ENCODE measurements around the gene CAB39L.

CAB39L gene

GRCh38 chr13:49346460-49346859 lies 97.4 kb downstream of the CAB39L start:
- Histone ChIP-seq H3K36me3 (replicated peaks in 1 of 2; ENCODE audit: control insufficient read depth in 2 of 2, insufficient read depth in 2 of 2, low read length in 2 of 2) (no peaks in the 10 kb centered on the region), H3K14ac (ENCODE audit: low read length) (no peak overlapping the region), H3K23ac (ENCODE audit: low read depth, low read length, poor library complexity) (no peak overlapping the region), H3K27me3 (ENCODE audit: control insufficient read depth in 3 of 3, insufficient read depth in 3 of 3, low read depth in 1 of 3, low read length in 3 of 3) (no peaks in the 10 kb centered on the region), H3K9ac (ENCODE audit: low read depth, low read length, poor library complexity) (no peak overlapping the region), H2AK5ac (ENCODE audit: low read depth, low read length) (no peak overlapping the region), H3K27ac (replicated peaks; ENCODE audit: low read length) (no peak overlapping the region), H2AFZ (ENCODE audit: low read length) (no peak overlapping the region), H3K79me1 (ENCODE audit: low read depth, low read length) (no peaks in the 10 kb centered on the region), H2BK12ac (ENCODE audit: low read length) (no peak overlapping the region), H3K4me1 (ENCODE audit: control insufficient read depth in 2 of 2, insufficient read depth in 1 of 2, low read depth in 1 of 2, low read length in 2 of 2) (peaks cover 0 to 3% of the 10 kb centered on the region in 2 donors), H3K4me3 (ENCODE audit: low read length in 2 of 2) (no peak overlapping the region), H4K91ac (ENCODE audit: low read depth, low read length, poor library complexity) (no peak overlapping the region), H2BK120ac (ENCODE audit: low read depth, low read length) (no peak overlapping the region), H3K9me3 (replicated peaks in 1 of 2; ENCODE audit: control insufficient read depth in 2 of 2, insufficient read depth in 1 of 2, low read depth in 1 of 2, low read length in 2 of 2) (peaks cover 0 to 1% of the 10 kb centered on the region in 2 donors), H4K8ac (ENCODE audit: low read depth, low read length) (no peak overlapping the region), H3K4me2 (ENCODE audit: insufficient read depth, low read length, poor library complexity, severe bottlenecking) (no peak overlapping the region), H3K18ac (ENCODE audit: low read length) (no peak overlapping the region), H3K4ac (ENCODE audit: low read length) (no peak overlapping the region), H2BK5ac (ENCODE audit: low read length) (no peak overlapping the region), H2BK15ac (ENCODE audit: low read length) (no peak overlapping the region)
- WGBS, 2 donors (ENCODE audit: extremely low coverage in 2 of 2, insufficient read length in 2 of 2, insufficient replicate concordance in 1 of 2) = no CpG with 5 or more reads among the region's 5 CpGs
- no peak for DNase-seq (ENCODE audit: low spot score)

- Histone ChIP-seq H3K18ac (ENCODE audit: low read length) (no peak overlapping the region), H3K14ac (ENCODE audit: low read length) (no peak overlapping the region), H2AK5ac (ENCODE audit: low read depth, low read length) (no peak overlapping the region)
Observed at GRCh38 chr13:49343731-49344130, 100.1 kb downstream of the CAB39L start.

GRCh38 chr13:49343255-49343654 lies 100.6 kb downstream of the CAB39L start:
- no peak overlapping the region for H3K23ac ChIP-seq (ENCODE audit: low read depth, low read length, poor library complexity)
- no peaks in the 10 kb centered on the region for H3K36me3 ChIP-seq (replicated peaks in 1 of 2; ENCODE audit: control insufficient read depth in 2 of 2, insufficient read depth in 2 of 2, low read length in 2 of 2)
- no peak overlapping the region for H3K18ac ChIP-seq (ENCODE audit: low read length)
- no peak overlapping the region for H3K14ac ChIP-seq (ENCODE audit: low read length)
- no peak overlapping the region for H2BK5ac ChIP-seq (ENCODE audit: low read length)
- no peaks in the 10 kb centered on the region for H3K4me1 ChIP-seq (ENCODE audit: control insufficient read depth in 2 of 2, insufficient read depth in 1 of 2, low read depth in 1 of 2, low read length in 2 of 2)
- H3K9me3 ChIP-seq (replicated peaks in 1 of 2; ENCODE audit: control insufficient read depth in 2 of 2, insufficient read depth in 1 of 2, low read depth in 1 of 2, low read length in 2 of 2) = peaks cover 0 to 1% of the 10 kb centered on the region in 2 donors
- H3K27ac ChIP-seq (replicated peaks; ENCODE audit: low read length) = no peak overlapping the region
- no peak overlapping the region for H2BK120ac ChIP-seq (ENCODE audit: low read depth, low read length)
- H3K79me1 ChIP-seq (ENCODE audit: low read depth, low read length) = no peaks in the 10 kb centered on the region
- no peak overlapping the region for H2BK12ac ChIP-seq (ENCODE audit: low read length)
- no peak overlapping the region for H4K91ac ChIP-seq (ENCODE audit: low read depth, low read length, poor library complexity)
- WGBS, 2 donors (ENCODE audit: extremely low coverage in 2 of 2, insufficient read length in 2 of 2, insufficient replicate concordance in 1 of 2) = no CpG with 5 or more reads among the region's 3 CpGs
- no peak overlapping the region for H2AFZ ChIP-seq (ENCODE audit: low read length)
- no peak overlapping the region for H2BK15ac ChIP-seq (ENCODE audit: low read length)
- DNase-seq (ENCODE audit: low spot score) = no peak
- no peak overlapping the region for H3K4me3 ChIP-seq (ENCODE audit: low read length in 2 of 2)
- H2AK5ac ChIP-seq (ENCODE audit: low read depth, low read length) = no peak overlapping the region
- no peaks in the 10 kb centered on the region for H3K27me3 ChIP-seq (ENCODE audit: control insufficient read depth in 3 of 3, insufficient read depth in 3 of 3, low read depth in 1 of 3, low read length in 3 of 3)
- no peak overlapping the region for H3K4ac ChIP-seq (ENCODE audit: low read length)
- no peak overlapping the region for H3K4me2 ChIP-seq (ENCODE audit: insufficient read depth, low read length, poor library complexity, severe bottlenecking)
- no peak overlapping the region for H3K9ac ChIP-seq (ENCODE audit: low read depth, low read length, poor library complexity)
- H4K8ac ChIP-seq (ENCODE audit: low read depth, low read length) = no peak overlapping the region

More at GRCh38 chr13:49343731-49344130, 100.1 kb downstream of the CAB39L start:
- no peak for DNase-seq (ENCODE audit: low spot score)
- H3K4me3 ChIP-seq (ENCODE audit: low read length in 2 of 2) = no peak overlapping the region
- no peak overlapping the region for H3K4ac ChIP-seq (ENCODE audit: low read length)
- no peak overlapping the region for H2AFZ ChIP-seq (ENCODE audit: low read length)
- WGBS, 2 donors (ENCODE audit: extremely low coverage in 2 of 2, insufficient read length in 2 of 2, insufficient replicate concordance in 1 of 2) = no CpG with 5 or more reads among the region's 2 CpGs
- no peak overlapping the region for H3K9ac ChIP-seq (ENCODE audit: low read depth, low read length, poor library complexity)
- no peak overlapping the region for H3K27ac ChIP-seq (replicated peaks; ENCODE audit: low read length)
- peaks cover 0 to 1% of the 10 kb centered on the region in 2 donors for H3K4me1 ChIP-seq (ENCODE audit: control insufficient read depth in 2 of 2, insufficient read depth in 1 of 2, low read depth in 1 of 2, low read length in 2 of 2)
- H2BK5ac ChIP-seq (ENCODE audit: low read length) = no peak overlapping the region
- H3K36me3 ChIP-seq (replicated peaks in 1 of 2; ENCODE audit: control insufficient read depth in 2 of 2, insufficient read depth in 2 of 2, low read length in 2 of 2) = no peaks in the 10 kb centered on the region
- H3K23ac ChIP-seq (ENCODE audit: low read depth, low read length, poor library complexity) = no peak overlapping the region
- peaks cover 0 to 1% of the 10 kb centered on the region in 2 donors for H3K9me3 ChIP-seq (replicated peaks in 1 of 2; ENCODE audit: control insufficient read depth in 2 of 2, insufficient read depth in 1 of 2, low read depth in 1 of 2, low read length in 2 of 2)
- no peak overlapping the region for H4K91ac ChIP-seq (ENCODE audit: low read depth, low read length, poor library complexity)
- H3K27me3 ChIP-seq (ENCODE audit: control insufficient read depth in 3 of 3, insufficient read depth in 3 of 3, low read depth in 1 of 3, low read length in 3 of 3) = no peaks in the 10 kb centered on the region
- no peak overlapping the region for H3K4me2 ChIP-seq (ENCODE audit: insufficient read depth, low read length, poor library complexity, severe bottlenecking)
- H2BK120ac ChIP-seq (ENCODE audit: low read depth, low read length) = no peak overlapping the region
- H2BK12ac ChIP-seq (ENCODE audit: low read length) = no peak overlapping the region
- H4K8ac ChIP-seq (ENCODE audit: low read depth, low read length) = no peak overlapping the region
- H3K79me1 ChIP-seq (ENCODE audit: low read depth, low read length) = no peaks in the 10 kb centered on the region
- no peak overlapping the region for H2BK15ac ChIP-seq (ENCODE audit: low read length)

- DNase-seq (ENCODE audit: low spot score) = no peak
- H3K4me1 ChIP-seq (ENCODE audit: control insufficient read depth in 2 of 2, insufficient read depth in 1 of 2, low read depth in 1 of 2, low read length in 2 of 2) = no peaks in the 10 kb centered on the region
- no peak overlapping the region for H3K9ac ChIP-seq (ENCODE audit: low read depth, low read length, poor library complexity)
- no peak overlapping the region for H2BK5ac ChIP-seq (ENCODE audit: low read length)
- H3K36me3 ChIP-seq (replicated peaks in 1 of 2; ENCODE audit: control insufficient read depth in 2 of 2, insufficient read depth in 2 of 2, low read length in 2 of 2) = no peaks in the 10 kb centered on the region
- no peak overlapping the region for H3K4ac ChIP-seq (ENCODE audit: low read length)
- H2BK120ac ChIP-seq (ENCODE audit: low read depth, low read length) = no peak overlapping the region
- no peaks in the 10 kb centered on the region for H3K27me3 ChIP-seq (ENCODE audit: control insufficient read depth in 3 of 3, insufficient read depth in 3 of 3, low read depth in 1 of 3, low read length in 3 of 3)
- WGBS, 2 donors (ENCODE audit: extremely low coverage in 2 of 2, insufficient read length in 2 of 2, insufficient replicate concordance in 1 of 2) = no CpG with 5 or more reads among the region's 2 CpGs
- no peak overlapping the region for H2BK15ac ChIP-seq (ENCODE audit: low read length)
- H2BK12ac ChIP-seq (ENCODE audit: low read length) = no peak overlapping the region
- H3K23ac ChIP-seq (ENCODE audit: low read depth, low read length, poor library complexity) = no peak overlapping the region
- peaks cover 0 to 1% of the 10 kb centered on the region in 2 donors for H3K9me3 ChIP-seq (replicated peaks in 1 of 2; ENCODE audit: control insufficient read depth in 2 of 2, insufficient read depth in 1 of 2, low read depth in 1 of 2, low read length in 2 of 2)
- no peak overlapping the region for H4K8ac ChIP-seq (ENCODE audit: low read depth, low read length)
- H3K27ac ChIP-seq (replicated peaks; ENCODE audit: low read length) = no peak overlapping the region
- H2AFZ ChIP-seq (ENCODE audit: low read length) = no peak overlapping the region
- no peak overlapping the region for H3K14ac ChIP-seq (ENCODE audit: low read length)
- no peak overlapping the region for H4K91ac ChIP-seq (ENCODE audit: low read depth, low read length, poor library complexity)
- H3K4me2 ChIP-seq (ENCODE audit: insufficient read depth, low read length, poor library complexity, severe bottlenecking) = no peak overlapping the region
- H3K4me3 ChIP-seq (ENCODE audit: low read length in 2 of 2) = no peak overlapping the region
- no peaks in the 10 kb centered on the region for H3K79me1 ChIP-seq (ENCODE audit: low read depth, low read length)
- H2AK5ac ChIP-seq (ENCODE audit: low read depth, low read length) = no peak overlapping the region
- H3K18ac ChIP-seq (ENCODE audit: low read length) = no peak overlapping the region
Observed at GRCh38 chr13:49342454-49342853, 101.4 kb downstream of the CAB39L start.
